AG09319 (cell line): Measurements from ENCODE around the gene SMIM35.

Experiments used
- DNase-seq: peaks from one replicate; pipeline ENCODE4 v3.0.0-alpha.2; 2010; ENCODE audit warnings: low read depth; ENCODE audit errors: extremely low read depth
- CTCF ChIP-seq: IDR thresholded peaks from 2 replicates; pipeline ENCODE4 v1.5.1; 2011; ENCODE audit warnings: low read depth, mild to moderate bottlenecking, inconsistent platforms, low read length, moderate library complexity

The SMIM35 gene

GRCh38 chr11:117962826-117963225 lies 123.9 kb downstream of the SMIM35 start:
- DNase-seq: no peak
- TF ChIP-seq CTCF: no peak

- no peak for TF ChIP-seq CTCF
- DNase-seq: no peak
Observed at GRCh38 chr11:117961896-117962295, 124.9 kb downstream of the SMIM35 start.

- no peak for DNase-seq
- TF ChIP-seq CTCF: no peak
Observed at GRCh38 chr11:117960406-117960805, 126.4 kb downstream of the SMIM35 start.

GRCh38 chr11:117959438-117960149 lies 127.2 kb downstream of the SMIM35 start:
- DNase-seq: no peak
- TF ChIP-seq CTCF: no peak

- DNase-seq: no peak
Observed at GRCh38 chr11:117958949-117959348, 127.8 kb downstream of the SMIM35 start.

More at GRCh38 chr11:117958949-117959348, 127.8 kb downstream of the SMIM35 start:
- no peak for TF ChIP-seq CTCF
